Measurements from ENCODE around the gene SVIL. TPM values are rescaled to one million over a fixed set of nuclear protein-coding genes. Genes with fewer than 3 reads are reported as not detected.

SVIL gene
- total RNA-seq, 1 donor from 2014 or later, result 94.7 TPM

- DNase-seq (ENCODE audit: low spot score in 2 of 2), result no peak
- Histone ChIP-seq H3K4me1 (peaks cover 8 to 25% of the 10 kb centered on the region in 2 donors), H3K27me3 (no peaks in the 10 kb centered on the region), H3K27ac (peak overlapping the region; percentile 50 to 64), H3K36me3 (peaks cover 17 to 22% of the 10 kb centered on the region in 2 donors), H3K9me3 (no peaks in the 10 kb centered on the region), H3K4me3 (no peak overlapping the region)
- no peak for TF ChIP-seq CTCF (IDR thresholded peaks at IDR 0.05)
- intact Hi-C loops (cut with DNase I), result no loop called here
Observed at GRCh38 chr10:29559996-29560395, 74.8 kb downstream of the SVIL start.

- Histone ChIP-seq H3K4me1 (peaks cover 8 to 29% of the 10 kb centered on the region in 2 donors), H3K27me3 (no peaks in the 10 kb centered on the region), H3K4me3 (no peak overlapping the region), H3K27ac (peak overlapping the region; percentile 3 to 75), H3K9me3 (no peaks in the 10 kb centered on the region), H3K36me3 (peaks cover 30 to 36% of the 10 kb centered on the region in 2 donors)
- intact Hi-C loops (cut with DNase I), result loop anchor here (2.0 kb wide), 1 partner anchor 33 kb away; no protein-coding TSS in a partner anchor
- no peak for DNase-seq (ENCODE audit: low spot score in 2 of 2)
- TF ChIP-seq CTCF (IDR thresholded peaks at IDR 0.05), result no peak
Observed at GRCh38 chr10:29557665-29558064, 77.1 kb downstream of the SVIL start.

GRCh38 chr10:29555746-29556481, 78.9 kb downstream of the SVIL start:
- peak overlapping the region; percentile 69 to 75 for H3K27ac ChIP-seq
- TF ChIP-seq CTCF (IDR thresholded peaks at IDR 0.05), result no peak
- H3K4me3 ChIP-seq, result no peak overlapping the region
- no peaks in the 10 kb centered on the region for H3K27me3 ChIP-seq
- intact Hi-C loops (cut with DNase I), result loop anchor here (2.0 kb wide), 1 partner anchor 35 kb away; no protein-coding TSS in a partner anchor
- DNase-seq (ENCODE audit: low spot score in 2 of 2), result peak in 1 of 2 donors; percentile 75
- H3K36me3 ChIP-seq, result peaks cover 34 to 40% of the 10 kb centered on the region in 2 donors
- peaks cover 8 to 29% of the 10 kb centered on the region in 2 donors for H3K4me1 ChIP-seq
- no peaks in the 10 kb centered on the region for H3K9me3 ChIP-seq

- Histone ChIP-seq H3K4me3 (no peak overlapping the region), H3K27ac (peak overlapping the region; percentile 69 to 75), H3K4me1 (peaks cover 8 to 23% of the 10 kb centered on the region in 2 donors), H3K36me3 (peaks cover 41 to 47% of the 10 kb centered on the region in 2 donors), H3K27me3 (no peaks in the 10 kb centered on the region), H3K9me3 (no peaks in the 10 kb centered on the region)
- TF ChIP-seq CTCF (IDR thresholded peaks at IDR 0.05), result no peak
- intact Hi-C loops (cut with DNase I), result no loop called here
- no peak for DNase-seq (ENCODE audit: low spot score in 2 of 2)
Observed at GRCh38 chr10:29555091-29555745, 79.6 kb downstream of the SVIL start.

GRCh38 chr10:29554660-29555059, 80.1 kb downstream of the SVIL start:
- Histone ChIP-seq H3K27ac (peak overlapping the region in 1 of 2 donors; percentile 75), H3K4me1 (peaks cover 8 to 20% of the 10 kb centered on the region in 2 donors)

More at GRCh38 chr10:29554660-29555059, 80.1 kb downstream of the SVIL start:
- no peak for DNase-seq (ENCODE audit: low spot score in 2 of 2)
- intact Hi-C loops (cut with DNase I), result no loop called here
- H3K36me3 ChIP-seq, result peaks cover 44 to 51% of the 10 kb centered on the region in 2 donors
- no peaks in the 10 kb centered on the region for H3K9me3 ChIP-seq
- H3K27me3 ChIP-seq, result no peaks in the 10 kb centered on the region
- no peak for TF ChIP-seq CTCF (IDR thresholded peaks at IDR 0.05)
- H3K4me3 ChIP-seq, result no peak overlapping the region
